ENCODE data around the gene CLTC.
A peak's percentile ranks its signal among the peaks of the same experiment; 100 is the strongest.

The CLTC gene

GRCh38 chr17:59733697-59734096, 114.0 kb downstream of the CLTC start:
- no peaks in the 10 kb centered on the region for H3K9me3 ChIP-seq (ENCODE audit: control insufficient read depth in 2 of 2, low read length in 2 of 2)
- H3K36me3 ChIP-seq (ENCODE audit: control insufficient read depth in 2 of 2, insufficient read depth in 2 of 2, low read length in 2 of 2) = no peaks in the 10 kb centered on the region
- H3K9ac ChIP-seq (ENCODE audit: low read depth in 1 of 2, low read length in 2 of 2) = no peak overlapping the region
- H3K4me1 ChIP-seq (ENCODE audit: control insufficient read depth in 2 of 2, insufficient read depth in 2 of 2, low read length in 2 of 2) = peaks cover 15 to 41% of the 10 kb centered on the region in 2 donors
- no peak overlapping the region for H3K4me3 ChIP-seq (ENCODE audit: low read length in 2 of 2)
- H3K27me3 ChIP-seq (ENCODE audit: control insufficient read depth in 2 of 2, insufficient read depth in 2 of 2, low read length in 2 of 2) = no peaks in the 10 kb centered on the region
- peak overlapping the region; percentile 49 to 79 for H3K27ac ChIP-seq (ENCODE audit: low read depth in 2 of 2, low read length in 2 of 2)

DNA sequence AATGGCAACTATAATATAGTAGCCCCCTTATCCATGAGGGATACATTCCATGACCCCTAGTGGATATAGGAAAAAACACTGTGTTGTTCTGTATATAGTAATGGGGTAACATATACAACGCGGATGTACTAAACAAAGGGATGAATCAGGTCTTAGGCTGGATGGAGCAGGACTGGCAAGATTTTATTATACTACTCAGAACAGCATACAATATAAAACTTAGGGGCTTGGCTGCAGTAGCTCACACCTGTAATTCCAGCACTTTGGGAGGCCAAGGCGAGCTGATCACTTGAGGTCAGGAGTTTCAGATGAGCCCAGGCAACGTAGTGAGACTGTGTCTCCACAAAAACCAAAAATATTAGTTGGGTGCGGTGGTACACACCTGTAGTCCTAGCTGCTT, 114.5 kb downstream of the CLTC start:
- peaks cover 15 to 37% of the 10 kb centered on the region in 2 donors for H3K4me1 ChIP-seq (ENCODE audit: control insufficient read depth in 2 of 2, insufficient read depth in 2 of 2, low read length in 2 of 2)
- H3K4me3 ChIP-seq (ENCODE audit: low read length in 2 of 2) = no peak overlapping the region
- H3K27me3 ChIP-seq (ENCODE audit: control insufficient read depth in 2 of 2, insufficient read depth in 2 of 2, low read length in 2 of 2) = no peaks in the 10 kb centered on the region
- peak overlapping the region; percentile 49 to 79 for H3K27ac ChIP-seq (ENCODE audit: low read depth in 2 of 2, low read length in 2 of 2)
- H3K9ac ChIP-seq (ENCODE audit: low read depth in 1 of 2, low read length in 2 of 2) = no peak overlapping the region
- no peaks in the 10 kb centered on the region for H3K9me3 ChIP-seq (ENCODE audit: control insufficient read depth in 2 of 2, low read length in 2 of 2)
- no peaks in the 10 kb centered on the region for H3K36me3 ChIP-seq (ENCODE audit: control insufficient read depth in 2 of 2, insufficient read depth in 2 of 2, low read length in 2 of 2)

DNA sequence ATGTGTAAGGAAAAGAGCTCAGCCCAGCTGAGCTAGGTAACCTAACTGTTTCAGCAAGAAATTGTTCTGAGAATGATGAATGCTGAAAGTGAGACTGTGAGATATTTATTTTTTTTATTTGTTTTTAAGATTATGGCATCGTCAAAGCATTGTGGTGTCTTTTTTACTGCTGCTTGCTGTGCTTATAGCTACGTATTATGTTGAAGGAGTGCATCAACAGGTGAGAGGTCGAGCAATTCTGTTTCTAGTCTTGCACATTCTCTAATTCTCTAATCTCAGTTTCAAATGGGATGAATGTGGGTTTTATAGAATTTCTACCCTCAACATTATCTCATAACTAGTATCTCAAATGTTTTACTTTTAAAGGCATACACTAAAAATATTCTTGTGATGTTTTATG, 117.6 kb downstream of the CLTC start:
- Histone ChIP-seq H3K36me3 (ENCODE audit: control insufficient read depth in 2 of 2, insufficient read depth in 2 of 2, low read length in 2 of 2) (peaks cover 0 to 3% of the 10 kb centered on the region in 2 donors), H3K27ac (ENCODE audit: low read depth in 2 of 2, low read length in 2 of 2) (no peak overlapping the region), H3K4me3 (ENCODE audit: low read length in 2 of 2) (no peak overlapping the region), H3K9me3 (ENCODE audit: control insufficient read depth in 2 of 2, low read length in 2 of 2) (no peaks in the 10 kb centered on the region), H3K4me1 (ENCODE audit: control insufficient read depth in 2 of 2, insufficient read depth in 2 of 2, low read length in 2 of 2) (peaks cover 15 to 35% of the 10 kb centered on the region in 2 donors), H3K27me3 (ENCODE audit: control insufficient read depth in 2 of 2, insufficient read depth in 2 of 2, low read length in 2 of 2) (no peaks in the 10 kb centered on the region), H3K9ac (ENCODE audit: low read depth in 1 of 2, low read length in 2 of 2) (no peak overlapping the region)

DNA sequence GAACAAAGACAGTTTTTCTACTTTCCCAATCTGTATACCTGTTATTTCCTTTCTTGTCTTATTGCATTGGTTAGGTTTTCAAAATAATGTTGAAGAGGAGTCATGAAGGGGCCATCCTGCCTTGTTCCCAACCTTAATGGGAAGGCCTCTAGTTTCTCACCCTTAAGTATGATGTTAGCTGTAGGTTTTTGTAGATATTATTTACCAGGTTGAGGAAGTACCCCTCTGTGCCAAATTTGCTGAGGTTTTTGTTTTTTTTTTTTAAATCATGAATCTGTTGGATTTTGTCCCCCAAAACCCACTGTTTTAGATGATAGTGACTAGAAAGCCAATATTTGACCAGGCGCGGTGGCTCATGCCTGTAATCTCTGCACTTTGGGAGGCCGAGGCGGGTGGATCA, 124.1 kb downstream of the CLTC start:
- H3K4me1 ChIP-seq (ENCODE audit: control insufficient read depth in 2 of 2, insufficient read depth in 2 of 2, low read length in 2 of 2) = no peaks in the 10 kb centered on the region
- no peak overlapping the region for H3K4me3 ChIP-seq (ENCODE audit: low read length in 2 of 2)
- no peak overlapping the region for H3K9ac ChIP-seq (ENCODE audit: low read depth in 1 of 2, low read length in 2 of 2)
- H3K27ac ChIP-seq (ENCODE audit: low read depth in 2 of 2, low read length in 2 of 2) = no peak overlapping the region
- H3K9me3 ChIP-seq (ENCODE audit: control insufficient read depth in 2 of 2, low read length in 2 of 2) = no peaks in the 10 kb centered on the region
- no peaks in the 10 kb centered on the region for H3K27me3 ChIP-seq (ENCODE audit: control insufficient read depth in 2 of 2, insufficient read depth in 2 of 2, low read length in 2 of 2)
- peaks cover 8 to 12% of the 10 kb centered on the region in 2 donors for H3K36me3 ChIP-seq (ENCODE audit: control insufficient read depth in 2 of 2, insufficient read depth in 2 of 2, low read length in 2 of 2)

- peaks cover 8 to 12% of the 10 kb centered on the region in 2 donors for H3K36me3 ChIP-seq (ENCODE audit: control insufficient read depth in 2 of 2, insufficient read depth in 2 of 2, low read length in 2 of 2)
Measured at GRCh38 chr17:59745040-59745439, 125.3 kb downstream of the CLTC start.

More at GRCh38 chr17:59745040-59745439, 125.3 kb downstream of the CLTC start:
- Histone ChIP-seq H3K4me1 (ENCODE audit: control insufficient read depth in 2 of 2, insufficient read depth in 2 of 2, low read length in 2 of 2) (no peaks in the 10 kb centered on the region), H3K4me3 (ENCODE audit: low read length in 2 of 2) (no peak overlapping the region), H3K27me3 (ENCODE audit: control insufficient read depth in 2 of 2, insufficient read depth in 2 of 2, low read length in 2 of 2) (no peaks in the 10 kb centered on the region), H3K27ac (ENCODE audit: low read depth in 2 of 2, low read length in 2 of 2) (no peak overlapping the region), H3K9me3 (ENCODE audit: control insufficient read depth in 2 of 2, low read length in 2 of 2) (no peaks in the 10 kb centered on the region), H3K9ac (ENCODE audit: low read depth in 1 of 2, low read length in 2 of 2) (no peak overlapping the region)

Data from mucosa of rectum (tissue), 2 donors.